GM12865 (cell line): Measurements from ENCODE around the gene INSM1.

Experiments
- DNase-seq: peaks from one replicate; pipeline ENCODE4 v3.0.0; 2010; ENCODE audit warnings: low read depth
- H3K4me3 ChIP-seq: 2 replicates; pipeline ENCODE4 v1.5.1; 2011; ENCODE audit warnings: mild to moderate bottlenecking, low read depth, low read length, control low read depth
- CTCF ChIP-seq: IDR thresholded peaks from 2 replicates; pipeline ENCODE4 v1.5.1; 2011; ENCODE audit warnings: low read length, control low read depth, low read depth, inconsistent platforms; ENCODE audit not compliant: insufficient read depth; ENCODE audit errors: missing control alignments

Gene INSM1

DNA sequence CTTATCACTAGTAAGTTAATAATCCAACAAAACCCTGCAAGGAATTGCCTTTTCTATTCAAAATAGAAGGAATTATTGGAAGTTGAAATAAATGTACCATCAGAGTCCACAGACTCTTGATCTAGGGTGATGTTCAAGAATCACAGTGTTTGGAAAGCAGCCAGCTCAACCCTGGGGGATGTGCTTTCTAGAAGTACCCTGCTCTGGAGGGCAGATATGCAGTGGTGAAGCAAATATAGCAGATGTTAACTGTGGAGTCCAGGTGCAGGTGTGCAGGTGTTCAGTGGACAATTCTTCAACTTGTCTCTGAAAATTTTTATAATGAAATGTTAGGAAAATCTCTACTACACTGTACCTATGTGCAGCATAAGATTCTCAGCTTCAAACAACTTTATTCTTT, 9.1 kb upstream of the INSM1 start:
- no peak for TF ChIP-seq CTCF
- no peak overlapping the region for H3K4me3 ChIP-seq
- DNase-seq = no peak

DNA sequence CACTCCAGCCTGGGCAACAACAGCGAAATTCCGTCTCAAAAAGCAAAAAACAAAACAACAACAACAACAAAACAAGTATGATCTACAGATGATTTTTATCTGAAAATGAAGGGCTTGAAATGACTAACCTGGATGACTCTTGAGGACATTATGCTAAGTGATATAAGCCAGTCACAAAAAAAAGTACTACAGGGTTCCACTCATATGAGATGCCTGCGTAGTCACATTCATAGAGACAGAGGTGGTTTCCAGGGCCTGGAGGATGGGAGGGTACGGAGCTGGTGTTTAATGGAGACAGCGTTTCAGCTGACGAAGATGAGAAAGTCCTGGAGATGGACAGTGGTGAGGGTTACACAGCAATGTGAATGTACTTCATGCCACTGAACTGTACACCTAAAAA, 8.3 kb upstream of the INSM1 start:
- H3K4me3 ChIP-seq = no peak overlapping the region
- no peak for TF ChIP-seq CTCF
- no peak for DNase-seq

GRCh38 chr20:20360464-20360863, 7.4 kb upstream of the INSM1 start:
- peak; percentile 61 for DNase-seq

DNA sequence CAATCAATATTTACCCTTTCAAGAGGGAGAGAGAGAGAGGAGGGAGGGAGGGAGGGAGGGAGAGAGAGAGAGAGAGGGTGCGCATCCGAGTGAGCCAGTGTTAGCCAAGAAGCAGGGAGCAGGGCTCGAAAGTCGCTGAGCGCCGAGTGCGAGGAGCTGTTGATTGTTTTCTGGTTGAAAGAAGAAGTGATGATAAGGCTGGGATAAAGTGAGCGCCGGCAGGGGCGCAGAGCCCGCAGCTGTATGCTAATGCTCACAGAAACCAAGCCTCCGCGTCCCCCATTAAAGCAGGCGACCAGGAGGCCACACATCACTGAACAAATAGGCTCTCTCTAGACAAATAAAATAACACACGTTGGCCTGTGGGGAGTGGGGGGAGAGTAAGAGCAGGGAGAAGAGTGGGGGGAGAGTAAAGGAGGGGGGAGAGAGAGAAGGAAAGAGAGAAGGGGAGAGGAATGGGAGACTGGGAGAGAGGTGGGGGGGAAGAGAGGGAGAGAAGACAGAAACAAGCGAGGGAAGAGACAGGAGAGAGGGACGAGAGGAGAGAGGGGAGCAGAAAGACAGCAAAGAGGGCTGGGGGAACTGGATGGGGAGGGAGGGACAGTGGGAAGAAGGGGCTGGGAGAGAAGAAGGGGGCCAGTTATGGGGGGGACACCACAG, 5.0 kb upstream of the INSM1 start:
- H3K4me3 ChIP-seq = no peak overlapping the region
- DNase-seq = no peak
- no peak for TF ChIP-seq CTCF

More at GRCh38 chr20:20360464-20360863, 7.4 kb upstream of the INSM1 start:
- TF ChIP-seq CTCF = peak; percentile 75
- no peak overlapping the region for H3K4me3 ChIP-seq

DNA sequence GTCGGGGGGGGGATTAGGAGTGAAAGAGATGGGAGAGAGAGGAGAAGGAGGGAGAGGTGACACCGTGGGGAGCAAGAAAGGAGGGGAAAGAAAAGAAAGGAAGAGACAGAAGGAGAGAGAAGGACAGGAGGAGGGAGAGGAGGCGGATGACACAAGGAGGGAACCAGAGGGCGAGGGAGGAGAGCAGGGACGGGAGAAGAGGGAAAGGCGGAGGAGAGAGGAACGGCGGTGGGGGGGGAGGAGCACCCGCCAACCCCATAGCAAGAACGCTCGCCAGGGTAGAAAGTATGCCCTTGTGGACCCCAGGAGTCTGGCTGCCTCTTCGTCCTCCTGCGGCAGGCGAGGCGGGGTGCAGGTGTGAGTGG, 4.5 kb upstream of the INSM1 start:
- H3K4me3 ChIP-seq = no peak overlapping the region
- no peak for TF ChIP-seq CTCF
- no peak for DNase-seq

- H3K4me3 ChIP-seq = no peak overlapping the region
- TF ChIP-seq CTCF = no peak
- no peak for DNase-seq
Observed at GRCh38 chr20:20363799-20364592, 3.9 kb upstream of the INSM1 start.
